Ishikawa (cell line): ENCODE results near the gene PXDN.

Experiments used
- EP300 ChIP-seq: IDR thresholded peaks from 2 replicates; pipeline ENCODE4 v1.6.1; 2012; ENCODE audit warnings: borderline replicate concordance
- RAD21 ChIP-seq: IDR thresholded peaks from 2 replicates; pipeline ENCODE4 v1.6.1; 2012; ENCODE audit warnings: low read depth
- REST ChIP-seq: IDR thresholded peaks from 2 replicates; pipeline ENCODE4 v1.6.1; 2012; ENCODE audit warnings: low read depth, mild to moderate bottlenecking
- TAF1 ChIP-seq: IDR thresholded peaks from 2 replicates; pipeline ENCODE4 v1.6.1; 2012; ENCODE audit warnings: low read depth, mild to moderate bottlenecking
- YY1 ChIP-seq: IDR thresholded peaks from 2 replicates; pipeline ENCODE4 v1.6.1; 2012; ENCODE audit warnings: low read depth

DNA sequence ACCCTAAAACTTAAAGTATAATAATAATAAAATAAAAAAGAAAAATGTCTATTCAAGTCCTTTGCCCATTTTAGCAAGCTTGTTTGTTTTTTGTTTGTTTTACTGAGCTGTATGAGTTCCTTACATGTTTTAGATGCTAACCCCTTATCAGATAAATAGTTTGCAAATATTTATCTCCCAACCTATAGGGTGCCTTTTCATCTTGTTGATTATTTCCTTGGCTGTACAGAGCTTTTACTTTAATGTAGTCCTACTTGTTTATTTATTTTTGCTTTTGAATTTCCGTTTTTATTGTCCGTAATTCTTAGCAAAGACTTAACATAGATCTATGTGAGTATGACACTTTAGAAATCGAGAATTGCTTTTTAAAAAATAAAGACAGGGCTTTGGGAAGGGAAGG is 17.8 kb downstream of the PXDN start:
- TF ChIP-seq RAD21 (no peak), YY1 (no peak), EP300 (no peak), REST (no peak), TAF1 (no peak)
